ENCODE results near the gene SAE1. TPM values are rescaled to one million over a fixed set of nuclear protein-coding genes. Genes with fewer than 3 reads are reported as not detected.

SAE1 gene
- total and polyA plus RNA-seq, 10 of the 15 experiments (the other 5 are each of a cell fraction or from before 2014, with no cell fraction given): 62.0 to 246 (median 148) TPM

DNA sequence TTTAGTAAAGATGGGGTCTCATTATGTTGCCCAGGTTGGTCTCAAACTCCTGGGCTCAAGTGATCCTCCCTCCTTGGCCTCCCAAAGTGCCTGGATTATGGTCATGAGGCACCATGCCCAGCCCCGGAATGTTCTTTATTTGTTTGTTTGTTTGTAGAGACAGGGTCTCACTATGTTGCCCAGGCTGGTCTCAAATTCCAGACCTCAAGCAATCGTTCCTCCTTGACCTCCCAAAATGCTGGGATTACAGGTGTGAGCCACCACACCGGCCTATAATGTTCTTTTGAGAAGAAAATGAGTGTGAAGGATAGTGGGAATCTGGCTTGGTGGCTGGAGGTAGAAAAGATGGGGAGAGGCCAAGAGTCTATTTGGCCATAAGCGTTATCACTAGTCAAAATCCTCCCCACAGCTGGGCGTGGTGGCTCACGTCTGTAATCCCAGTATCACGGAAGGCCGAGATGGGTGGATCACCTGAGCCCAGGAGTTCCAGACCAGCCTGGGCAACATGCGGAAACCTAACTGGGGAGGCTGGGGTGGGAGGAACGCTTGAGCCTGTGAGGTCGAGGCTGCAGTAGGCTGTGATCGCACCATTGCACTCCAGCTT, 105.5 kb downstream of the SAE1 start:
- Histone ChIP-seq H3K4me1 (ENCODE audit: control insufficient read depth, insufficient read depth, low read length) (peaks cover 23% of the 10 kb centered on the region), H3K9me3 (replicated peaks; ENCODE audit: control insufficient read depth, insufficient read depth, low read length) (no peaks in the 10 kb centered on the region; the same call in 2 of the 3 replicates), H3K79me2 (ENCODE audit: control insufficient read depth, insufficient read depth, low read length) (peaks cover 3% of the 10 kb centered on the region; the same call in 1 of the 2 replicates), H4K20me1 (ENCODE audit: control insufficient read depth, insufficient read depth) (no peaks in the 10 kb centered on the region), H2AFZ (ENCODE audit: control insufficient read depth, low read depth, low read length) (no peak overlapping the region), H3K4me2 (ENCODE audit: control insufficient read depth, insufficient read depth) (no peak overlapping the region), H3K9ac (ENCODE audit: control insufficient read depth, insufficient read depth, low read length) (no peak overlapping the region), H3K27ac (ENCODE audit: control insufficient read depth, insufficient read depth) (no peak overlapping the region), H3K4me3 (no peak overlapping the region), H3K36me3 (ENCODE audit: control insufficient read depth in 2 of 2, insufficient read depth in 2 of 2, low read length in 1 of 2) (no peaks in the 10 kb centered on the region), H3K27me3 (replicated peaks in 1 of 2; ENCODE audit: control insufficient read depth in 2 of 2, insufficient read depth in 2 of 2, low read length in 1 of 2) (peaks cover 1 to 4% of the 10 kb centered on the region in 2 experiments; a peak in 2 of 4 replicates)
- no peak for FAIRE-seq
- ChIA-PET CTCF (interaction anchor here (1.2 to 3.1 kb wide), 4 partner anchors 8 to 26 kb away, joined by 3 to 14 read pairs (median 4); no protein-coding TSS in a partner anchor), POLR2A (interaction anchor here (0.7 kb wide), 2 partner anchors 36 to 163 kb away, joined by 4 read pairs; no protein-coding TSS in a partner anchor), SMC1A (ENCODE audit: uncharacterized antibody, unreplicated experiment) (no interaction called here), RAD21 (ENCODE audit: unreplicated experiment) (no interaction called here)
- in situ Hi-C loops (cut with MboI): no loop called here
- ATAC-seq: no peak
- TF ChIP-seq JUNB (IDR thresholded peaks at IDR 0.05): no peak
- TF ChIP-seq SUZ12 (IDR thresholded peaks at IDR 0.05; ENCODE audit: unreplicated experiment): no peak
- no peak for TF ChIP-seq SIX5 (IDR thresholded peaks at IDR 0.05; ENCODE audit: low read depth, low read length, severe bottlenecking)
- TF ChIP-seq FOXM1 (IDR thresholded peaks at IDR 0.05; ENCODE audit: low read depth, low read length): no peak
- no peak for TF ChIP-seq FOS (IDR thresholded peaks at IDR 0.05; ENCODE audit: borderline replicate concordance, extremely low read depth, insufficient read length)
- TF ChIP-seq SP1 (IDR thresholded peaks at IDR 0.05; ENCODE audit: low read depth, low read length): no peak
- TF ChIP-seq POU2F2 (IDR thresholded peaks at IDR 0.05; ENCODE audit: borderline replicate concordance, low read depth, low read length): no peak
- no peak for TF ChIP-seq MTA3 (IDR thresholded peaks at IDR 0.05; ENCODE audit: borderline replicate concordance, low read length)
- no peak for TF ChIP-seq NR2C2 (IDR thresholded peaks at IDR 0.05; ENCODE audit: borderline replicate concordance, control insufficient read depth, insufficient read length, low read depth)
- TF ChIP-seq WRNIP1 (IDR thresholded peaks at IDR 0.05; ENCODE audit: borderline replicate concordance, low read depth, low read length): no peak
- no peak for TF ChIP-seq POLR2AphosphoS5 (IDR thresholded peaks at IDR 0.05; ENCODE audit: low read length)
- no peak for TF ChIP-seq TCF12 (IDR thresholded peaks at IDR 0.05; ENCODE audit: low read depth, low read length)
- no peak for TF ChIP-seq CREM (IDR thresholded peaks at IDR 0.05; ENCODE audit: low read depth)
- TF ChIP-seq ZBED1 (IDR thresholded peaks at IDR 0.05; ENCODE audit: borderline replicate concordance): no peak
- TF ChIP-seq ZNF687 (IDR thresholded peaks at IDR 0.05): no peak
- TF ChIP-seq SIN3A (IDR thresholded peaks at IDR 0.05; ENCODE audit: low read depth, low read length): no peak
- no peak for TF ChIP-seq SUPT20H (IDR thresholded peaks at IDR 0.05; ENCODE audit: borderline replicate concordance, control insufficient read depth, low read depth, low read length)
- TF ChIP-seq, protein P1, sequence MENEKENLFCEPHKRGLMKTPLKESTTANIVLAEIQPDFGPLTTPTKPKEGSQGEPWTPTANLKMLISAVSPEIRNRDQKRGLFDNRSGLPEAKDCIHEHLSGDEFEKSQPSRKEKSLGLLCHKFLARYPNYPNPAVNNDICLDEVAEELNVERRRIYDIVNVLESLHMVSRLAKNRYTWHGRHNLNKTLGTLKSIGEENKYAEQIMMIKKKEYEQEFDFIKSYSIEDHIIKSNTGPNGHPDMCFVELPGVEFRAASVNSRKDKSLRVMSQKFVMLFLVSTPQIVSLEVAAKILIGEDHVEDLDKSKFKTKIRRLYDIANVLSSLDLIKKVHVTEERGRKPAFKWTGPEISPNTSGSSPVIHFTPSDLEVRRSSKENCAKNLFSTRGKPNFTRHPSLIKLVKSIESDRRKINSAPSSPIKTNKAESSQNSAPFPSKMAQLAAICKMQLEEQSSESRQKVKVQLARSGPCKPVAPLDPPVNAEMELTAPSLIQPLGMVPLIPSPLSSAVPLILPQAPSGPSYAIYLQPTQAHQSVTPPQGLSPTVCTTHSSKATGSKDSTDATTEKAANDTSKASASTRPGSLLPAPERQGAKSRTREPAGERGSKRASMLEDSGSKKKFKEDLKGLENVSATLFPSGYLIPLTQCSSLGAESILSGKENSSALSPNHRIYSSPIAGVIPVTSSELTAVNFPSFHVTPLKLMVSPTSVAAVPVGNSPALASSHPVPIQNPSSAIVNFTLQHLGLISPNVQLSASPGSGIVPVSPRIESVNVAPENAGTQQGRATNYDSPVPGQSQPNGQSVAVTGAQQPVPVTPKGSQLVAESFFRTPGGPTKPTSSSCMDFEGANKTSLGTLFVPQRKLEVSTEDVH (IDR thresholded peaks at IDR 0.05; ENCODE audit: low read depth, partially characterized antibody): no peak
- 58% methylated on average over 12 of the region's 12 CpGs for WGBS (ENCODE audit: insufficient coverage, insufficient replicate concordance, low lambda C conversion rate, missing lambda C conversion rate)
- no TSS peak for BruUV-seq (replicated peaks)
- DNase-seq (ENCODE audit: low read depth, low spot score): no peak
- intact Hi-C loops (cut with micrococcal nuclease; ENCODE audit: unreplicated experiment): no loop called here

All from GM12878 (cell line).